ENCODE measurements around the gene TDRD6. TPM values are rescaled to one million over a fixed set of nuclear protein-coding genes. Genes with fewer than 3 reads are reported as not detected.

The TDRD6 gene
- total RNA-seq, 1 donor from 2014 or later = 0.07 TPM

DNA sequence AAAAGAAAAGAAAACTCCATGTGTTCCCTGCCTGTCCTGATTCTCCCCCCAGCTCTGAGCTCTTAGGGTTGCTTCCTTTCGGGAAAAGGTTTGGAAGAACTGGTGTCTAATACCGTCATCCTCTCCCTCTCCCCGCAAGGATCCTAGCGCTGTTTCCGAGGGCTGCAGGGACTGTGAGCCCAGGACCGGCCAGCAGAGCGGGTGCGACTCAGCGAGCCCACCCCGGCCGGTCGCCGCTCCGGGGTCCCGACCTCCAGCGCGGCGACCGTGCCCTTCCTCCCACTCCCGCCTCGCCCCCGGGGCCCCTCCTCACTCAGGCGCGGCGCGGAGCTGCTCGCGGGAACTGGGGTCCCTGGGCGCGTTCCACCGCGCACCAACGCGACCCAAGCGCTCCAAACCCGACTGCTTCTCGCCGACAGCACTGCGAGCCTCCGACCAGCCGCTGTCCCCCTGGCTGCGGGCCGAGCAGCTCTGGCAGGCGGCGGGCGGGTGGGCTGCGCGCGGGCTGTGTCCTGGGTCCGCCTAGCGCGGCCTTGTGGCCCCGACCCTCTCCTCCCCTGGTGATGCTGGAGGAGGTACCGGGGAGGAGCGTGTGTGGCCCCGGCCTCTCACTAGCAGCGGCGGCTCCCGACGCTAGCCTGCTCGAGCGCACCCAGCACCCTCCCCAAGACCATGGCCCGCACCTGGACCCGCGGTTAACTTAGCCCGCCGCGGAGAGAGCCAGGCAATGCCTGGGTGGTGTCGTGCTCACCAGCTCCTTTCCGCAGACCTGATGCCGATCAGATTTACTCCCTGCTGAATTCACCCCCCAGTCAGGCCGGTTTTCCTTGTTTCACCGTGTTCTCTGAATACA lies 47.4 kb downstream of the TDRD6 start, which contains the start of gene PLA2G7:
Gene PLA2G7 (minus strand): TSS at position 509 of the 853 bp plus-strand sequence. CDS start 12,484 bp downstream, outside the sequence.
- Mint-ChIP-seq H3K27ac (ENCODE audit: unreplicated experiment) (no peak within 1 kb of the TSS), H3K4me3 (ENCODE audit: unreplicated experiment) (peak within 1 kb of the TSS; percentile 74), H3K9me3 (ENCODE audit: low read depth) (no peaks in the 10 kb centered on the region), H3K27me3 (ENCODE audit: low read depth) (peaks cover 40% of the 10 kb centered on the region), H3K4me1 (ENCODE audit: low read depth) (peaks cover 9% of the 10 kb centered on the region), H3K36me3 (ENCODE audit: low read depth) (peaks cover 2% of the 10 kb centered on the region)
- no peak for DNase-seq (ENCODE audit: low spot score)
- peak; percentile 30 for TF ChIP-seq CTCF (IDR thresholded peaks at IDR 0.05)

GRCh38 chr6:46735720-46736031 lies 48.0 kb downstream of the TDRD6 start:
- peak overlapping the region; percentile 74 for H3K4me3 Mint-ChIP-seq (ENCODE audit: unreplicated experiment)
- TF ChIP-seq CTCF (IDR thresholded peaks at IDR 0.05) = no peak
- H3K36me3 Mint-ChIP-seq (ENCODE audit: low read depth) = peaks cover 2% of the 10 kb centered on the region
- H3K27me3 Mint-ChIP-seq (ENCODE audit: low read depth) = peaks cover 40% of the 10 kb centered on the region
- no peak overlapping the region for H3K27ac Mint-ChIP-seq (ENCODE audit: unreplicated experiment)
- no peak for DNase-seq (ENCODE audit: low spot score)
- H3K9me3 Mint-ChIP-seq (ENCODE audit: low read depth) = no peaks in the 10 kb centered on the region
- H3K4me1 Mint-ChIP-seq (ENCODE audit: low read depth) = peaks cover 9% of the 10 kb centered on the region

GRCh38 chr6:46736906-46737305 lies 49.2 kb downstream of the TDRD6 start:
- DNase-seq (ENCODE audit: low spot score) = no peak
- TF ChIP-seq CTCF (IDR thresholded peaks at IDR 0.05) = no peak
- Mint-ChIP-seq H3K4me3 (ENCODE audit: unreplicated experiment) (no peak overlapping the region), H3K27ac (ENCODE audit: unreplicated experiment) (no peak overlapping the region), H3K4me1 (ENCODE audit: low read depth) (peaks cover 9% of the 10 kb centered on the region), H3K27me3 (ENCODE audit: low read depth) (peaks cover 37% of the 10 kb centered on the region), H3K36me3 (ENCODE audit: low read depth) (peaks cover 2% of the 10 kb centered on the region), H3K9me3 (ENCODE audit: low read depth) (no peaks in the 10 kb centered on the region)

DNA sequence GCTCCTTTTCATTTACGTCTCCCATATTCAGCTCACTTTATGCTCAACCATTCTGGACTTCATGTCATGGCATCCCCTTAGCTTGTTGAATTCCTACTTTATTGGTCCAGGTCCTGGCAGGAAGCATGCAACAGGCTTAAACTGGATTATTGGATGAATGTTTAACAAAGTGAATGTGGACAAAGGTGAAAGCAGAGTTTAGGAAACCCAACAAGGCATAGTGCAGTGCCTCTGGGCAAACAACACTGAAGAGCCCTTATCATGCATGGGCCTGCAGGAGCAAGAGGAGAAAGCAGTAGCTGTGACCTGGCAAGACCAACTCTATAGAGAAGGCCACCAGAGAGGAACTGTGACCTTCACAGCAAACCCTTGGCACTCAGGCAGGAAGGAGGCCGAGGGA lies 53.8 kb downstream of the TDRD6 start:
- Mint-ChIP-seq H3K4me1 (ENCODE audit: low read depth) (no peaks in the 10 kb centered on the region), H3K27ac (ENCODE audit: unreplicated experiment) (no peak overlapping the region), H3K27me3 (ENCODE audit: low read depth) (peaks cover 28% of the 10 kb centered on the region), H3K4me3 (ENCODE audit: unreplicated experiment) (no peak overlapping the region), H3K36me3 (ENCODE audit: low read depth) (peaks cover 2% of the 10 kb centered on the region), H3K9me3 (ENCODE audit: low read depth) (no peaks in the 10 kb centered on the region)
- TF ChIP-seq CTCF (IDR thresholded peaks at IDR 0.05) = no peak
- no peak for DNase-seq (ENCODE audit: low spot score)

- peaks cover 27% of the 10 kb centered on the region for H3K27me3 Mint-ChIP-seq (ENCODE audit: low read depth)
- no peak for TF ChIP-seq CTCF (IDR thresholded peaks at IDR 0.05)
- no peaks in the 10 kb centered on the region for H3K9me3 Mint-ChIP-seq (ENCODE audit: low read depth)
- H3K4me3 Mint-ChIP-seq (ENCODE audit: unreplicated experiment) = no peak overlapping the region
- no peak for DNase-seq (ENCODE audit: low spot score)
- H3K36me3 Mint-ChIP-seq (ENCODE audit: low read depth) = peaks cover 2% of the 10 kb centered on the region
- H3K4me1 Mint-ChIP-seq (ENCODE audit: low read depth) = no peaks in the 10 kb centered on the region
- no peak overlapping the region for H3K27ac Mint-ChIP-seq (ENCODE audit: unreplicated experiment)
Measured at GRCh38 chr6:46741910-46742309, 54.2 kb downstream of the TDRD6 start.

All from chondrocyte (in vitro differentiated cells).